CD4-positive, alpha-beta T cell (primary cell): ENCODE results near the gene MBNL2. TPM values are rescaled to one million over a fixed set of nuclear protein-coding genes. Genes with fewer than 3 reads are reported as not detected.

Experiments
- ATAC-seq: fragments of 200-7000 bp; cut with Tn5 transposase; one replicate; pipeline ENCODE4 v1.10.0; 2022; ENCODE audit warnings: mild to moderate bottlenecking; ENCODE audit not compliant: poor library complexity
- CTCF ChIA-PET: fragments of 350-600 bp; sonication (Branson Sonifier 250); formaldehyde crosslinking; loops from one replicate; lab custom pipeline; 2021; ENCODE audit warnings: antibody characterized with exemption, inconsistent platforms; lab: Charles Lee
- POLR2A ChIA-PET: fragments of 350-600 bp; sonication (Branson Sonifier 250); formaldehyde crosslinking; loops from one replicate; lab custom pipeline; 2021; ENCODE audit warnings: antibody characterized with exemption, inconsistent platforms; lab: Charles Lee
- DNase-seq, 14 experiments: peaks; one replicate each; pipeline ENCODE4 v3.0.0-alpha.2; 2013 to 2020; ENCODE audit warnings: mixed read lengths in 2 of 14
- H3K27ac ChIP-seq, 2 donors: one replicate each; pipeline versions ENCODE4 v1.5.1 to v1.7.0; 2013; ENCODE audit warnings: low read length in 2 of 2, low read depth in 1 of 2, mild to moderate bottlenecking in 1 of 2
- H3K27me3 ChIP-seq, 2 experiments: 1 replicate in 1 of 2; 2 replicates in 1 of 2; pipeline versions ENCODE4 v1.6.1 to v1.7.0; 2013; ENCODE audit warnings: low read length in 2 of 2, control low read depth in 1 of 2, mild to moderate bottlenecking in 1 of 2, moderate library complexity in 1 of 2; ENCODE audit not compliant: insufficient read depth in 2 of 2, control insufficient read depth in 1 of 2
- H3K36me3 ChIP-seq: one replicate; pipeline ENCODE4 v1.6.1; 2013; ENCODE audit warnings: low read length, control low read depth; ENCODE audit not compliant: insufficient read depth
- H3K4me1 ChIP-seq: one replicate; pipeline ENCODE4 v1.6.1; 2013; ENCODE audit warnings: low read length, control low read depth; ENCODE audit not compliant: insufficient read depth
- H3K4me3 ChIP-seq: one replicate; pipeline ENCODE4 v1.5.1; 2013; ENCODE audit warnings: mild to moderate bottlenecking, low read length, moderate library complexity
- H3K9me3 ChIP-seq, 2 experiments: 1 replicate in 1 of 2; 2 replicates in 1 of 2; pipeline versions ENCODE4 v1.6.1 to v1.7.0; 2013; ENCODE audit warnings: low read length in 2 of 2, mild to moderate bottlenecking in 2 of 2, control low read depth in 1 of 2, moderate library complexity in 1 of 2; ENCODE audit not compliant: control insufficient read depth in 1 of 2, insufficient read depth in 1 of 2
- H3K27ac Mint-ChIP-seq: one replicate; pipeline ENCODE4 v1.8.0; 2020; ENCODE audit warnings: mixed read lengths
- H3K27me3 Mint-ChIP-seq: one replicate; pipeline ENCODE4 v1.8.0; 2021; ENCODE audit warnings: mixed read lengths
- H3K36me3 Mint-ChIP-seq: one replicate; pipeline ENCODE4 v1.8.0; 2021; ENCODE audit warnings: low read depth, mixed read lengths
- H3K4me1 Mint-ChIP-seq: one replicate; pipeline ENCODE4 v1.8.0; 2021; ENCODE audit warnings: low read depth, mixed read lengths
- H3K4me3 Mint-ChIP-seq: one replicate; pipeline ENCODE4 v1.8.0; 2020; ENCODE audit warnings: mild to moderate bottlenecking, mixed read lengths
- H3K9me3 Mint-ChIP-seq: one replicate; pipeline ENCODE4 v1.8.0; 2020; ENCODE audit warnings: mixed read lengths
- CTCF ChIP-seq: fragments of 200-600 bp; IDR thresholded peaks from one replicate; pipeline ENCODE4 v1.8.0; 2022; ENCODE audit warnings: antibody characterized with exemption, mild to moderate bottlenecking
- intact Hi-C, 2 experiments: fragments of 100-400 bp; cut with DNase I in 1 of 2; cut with micrococcal nuclease in 1 of 2; formaldehyde crosslinking; loops; one replicate each; pipeline versions ENCODE4 v1.15.1 to v1.9.0; 2023 to 2025; cut with DNase I, micrococcal nuclease
- total RNA-seq, 174 experiments: library from RNA in 2 of 174; stranded (reverse) in 2 of 174; gene quantifications; one replicate each; pipeline ENCODE4 v1.2.3 and lab custom pipeline; 2021 to 2026

MBNL2 gene
- total RNA-seq, 2 experiments from 2014 or later: 35.9 to 36.0 TPM

DNA sequence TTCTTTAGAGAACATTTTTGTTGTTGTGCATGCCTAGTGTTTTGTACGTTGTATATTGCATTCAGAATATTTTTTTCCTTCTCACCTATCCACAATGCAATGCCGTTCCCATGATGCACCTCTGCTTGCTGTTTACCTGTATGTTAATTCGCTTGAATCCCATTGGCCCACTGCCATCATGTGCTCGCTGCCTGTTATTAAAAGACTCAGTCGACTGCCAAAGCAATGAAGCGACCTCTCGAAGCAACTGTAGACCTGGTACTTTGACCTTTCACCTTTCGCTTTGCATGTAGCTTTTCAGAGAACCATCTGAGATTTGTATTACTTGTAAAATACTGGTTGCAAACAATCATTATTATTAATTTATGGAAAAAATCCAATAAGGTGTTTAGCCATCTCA is 134.5 kb downstream of the MBNL2 start:
- POLR2A ChIA-PET: no interaction called here
- no peak for TF ChIP-seq CTCF

DNA sequence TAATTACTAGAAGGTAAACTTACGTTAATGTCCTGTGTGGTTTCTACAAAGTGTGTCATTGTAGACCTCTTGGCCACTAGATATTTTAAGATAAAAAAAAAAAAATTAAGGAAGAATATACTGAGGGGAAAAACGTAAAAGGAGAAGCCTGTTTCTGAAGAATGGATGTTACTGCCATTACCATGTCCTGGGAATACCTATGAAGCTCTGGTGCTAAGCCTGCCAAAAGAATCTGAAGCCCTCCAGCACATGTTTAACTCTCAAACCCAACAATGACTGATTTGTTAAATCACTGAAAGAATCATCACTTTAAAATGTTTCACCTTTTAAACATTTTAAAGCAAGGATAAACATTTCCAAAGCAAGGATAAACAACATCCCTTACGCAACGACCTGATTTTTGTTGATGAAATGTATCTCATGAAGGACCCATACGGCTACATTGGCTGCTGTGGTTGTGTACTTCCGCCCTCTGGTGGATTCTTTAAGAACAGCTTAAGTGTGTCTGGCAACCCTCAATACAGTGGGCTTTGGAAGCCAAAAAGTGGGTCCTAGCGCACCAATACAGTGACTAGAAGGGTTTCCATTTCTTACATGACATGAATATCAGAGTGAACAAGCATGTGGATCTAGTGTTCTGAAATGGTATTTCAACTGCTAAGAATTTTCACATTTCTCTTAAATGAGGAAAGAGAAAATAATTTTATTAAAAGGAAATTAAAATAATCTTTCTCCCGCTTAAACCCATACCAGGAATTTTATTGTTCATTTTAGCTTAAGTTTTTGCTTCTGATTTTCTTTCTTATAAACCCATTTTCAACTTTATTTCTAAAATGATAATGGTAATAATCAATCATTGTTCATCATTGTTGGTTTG is 137.3 kb downstream of the MBNL2 start:
- ChIA-PET CTCF (interaction anchor here (0.7 to 3.8 kb wide), 10 partner anchors 10 to 345 kb away, joined by 3 to 69 read pairs (median 4); partner anchors contain the start of gene MBNL2), POLR2A (interaction anchor here (1.9 to 2.2 kb wide), 2 partner anchors 74 to 250 kb away, joined by 8 to 11 read pairs; partner anchors contain the start of gene RAP2A)
- H3K4me1 Mint-ChIP-seq: peaks cover 5% of the 10 kb centered on the region
- H3K9me3 ChIP-seq: no peaks in the 10 kb centered on the region
- H3K4me1 ChIP-seq: no peaks in the 10 kb centered on the region
- no peaks in the 10 kb centered on the region for H3K27me3 Mint-ChIP-seq
- H3K36me3 ChIP-seq: peaks cover 39% of the 10 kb centered on the region
- intact Hi-C loops: loop anchor here (1.0 to 10.0 kb wide), 4 partner anchors 135 to 342 kb away; partner anchors contain the start of gene MBNL2 (in 1 of the 2)
- no peaks in the 10 kb centered on the region for H3K9me3 Mint-ChIP-seq
- H3K27ac Mint-ChIP-seq: peak overlapping the region; percentile 10
- H3K4me3 Mint-ChIP-seq: no peak overlapping the region
- ATAC-seq: peak; percentile 98
- no peaks in the 10 kb centered on the region for H3K27me3 ChIP-seq
- peaks cover 82% of the 10 kb centered on the region for H3K36me3 Mint-ChIP-seq
- no peak overlapping the region for H3K4me3 ChIP-seq
- peak in 13 of 14 experiments; percentile 13 to 80 (median 26) for DNase-seq
- peak; percentile 83 for TF ChIP-seq CTCF
- no peak overlapping the region for H3K27ac ChIP-seq

More for the DNA sequence above, 134.5 kb downstream of the MBNL2 start:
- Mint-ChIP-seq H3K27ac (no peak overlapping the region), H3K36me3 (peaks cover 78% of the 10 kb centered on the region), H3K4me3 (no peak overlapping the region), H3K27me3 (no peaks in the 10 kb centered on the region), H3K4me1 (peaks cover 5% of the 10 kb centered on the region), H3K9me3 (no peaks in the 10 kb centered on the region)
- intact Hi-C loops: loop anchor here in 1 of 2 experiments (10.0 kb wide), 1 partner anchor 132 kb away; the partner anchor contains the start of gene MBNL2
- ATAC-seq (no peak), DNase-seq (no peak)
- no peaks in the 10 kb centered on the region for H3K27me3 ChIP-seq
- peaks cover 36% of the 10 kb centered on the region for H3K36me3 ChIP-seq
- CTCF ChIA-PET: interaction anchor here (5.1 kb wide), 1 partner anchor 247 kb away, joined by 28 read pairs; no protein-coding TSS in a partner anchor
- no peaks in the 10 kb centered on the region for H3K9me3 ChIP-seq
- H3K4me1 ChIP-seq: no peaks in the 10 kb centered on the region
- no peak overlapping the region for H3K27ac ChIP-seq
- no peak overlapping the region for H3K4me3 ChIP-seq

DNA sequence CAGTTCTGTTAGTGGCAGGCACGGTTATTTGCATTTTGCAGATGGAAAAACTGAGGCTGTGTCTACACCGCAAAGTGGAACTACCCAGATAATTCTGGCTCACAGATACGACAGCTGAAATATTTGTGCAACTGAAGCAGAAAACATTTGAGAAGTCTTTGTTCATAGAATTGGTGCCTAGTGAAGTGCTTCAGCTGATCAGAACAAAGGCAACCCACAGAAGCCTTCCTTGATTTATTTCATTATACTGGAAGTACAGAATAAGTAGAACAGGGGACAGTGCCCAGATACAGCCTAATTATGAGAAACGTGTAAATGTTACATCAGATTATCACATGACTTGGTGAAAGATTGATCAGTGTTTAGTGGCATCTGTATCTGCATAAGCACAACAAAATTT is 138.5 kb downstream of the MBNL2 start:
- Mint-ChIP-seq H3K9me3 (no peaks in the 10 kb centered on the region), H3K27ac (no peak overlapping the region), H3K4me3 (no peak overlapping the region), H3K4me1 (peaks cover 5% of the 10 kb centered on the region), H3K27me3 (no peaks in the 10 kb centered on the region), H3K36me3 (peaks cover 85% of the 10 kb centered on the region)
- Histone ChIP-seq H3K27me3 (no peaks in the 10 kb centered on the region), H3K4me3 (no peak overlapping the region), H3K4me1 (no peaks in the 10 kb centered on the region), H3K27ac (no peak overlapping the region), H3K36me3 (peaks cover 39% of the 10 kb centered on the region), H3K9me3 (no peaks in the 10 kb centered on the region)
- intact Hi-C loops: loop anchor here in 1 of 2 experiments (5.0 kb wide), 1 partner anchor 343 kb away; no protein-coding TSS in a partner anchor
- POLR2A ChIA-PET: interaction anchor here (1.1 to 1.9 kb wide), 2 partner anchors 72 to 251 kb away, joined by 3 to 11 read pairs; partner anchors contain the start of gene RAP2A
- no peak for TF ChIP-seq CTCF
- ATAC-seq (no peak), DNase-seq (no peak)
- CTCF ChIA-PET: interaction anchor here (1.0 to 3.8 kb wide), 2 partner anchors 148 to 251 kb away, joined by 3 to 69 read pairs; no protein-coding TSS in a partner anchor
